HG03159 (cell line): ENCODE measurements around the gene SNRNP35.
"Not testable (repeated sequence)": the region's sequence is repeated elsewhere in the genome, so short reads cannot be mapped to it uniquely, and the experiment has no call there.

Experiments
- ATAC-seq: cut with Tn5 transposase; IDR thresholded peaks from one replicate; pipeline ENCODE4 v1.9.1; 2021; ENCODE audit warnings: mild to moderate bottlenecking, moderate library complexity; ENCODE audit not compliant: unreplicated experiment

Gene SNRNP35

GRCh38 chr12:123488539-123489230 is 30.7 kb downstream of the SNRNP35 start:
- no peak for ATAC-seq

GRCh38 chr12:123489580-123489979 is 31.6 kb downstream of the SNRNP35 start:
- ATAC-seq, result no peak

GRCh38 chr12:123490089-123490488 is 32.1 kb downstream of the SNRNP35 start:
- ATAC-seq, result no peak

DNA sequence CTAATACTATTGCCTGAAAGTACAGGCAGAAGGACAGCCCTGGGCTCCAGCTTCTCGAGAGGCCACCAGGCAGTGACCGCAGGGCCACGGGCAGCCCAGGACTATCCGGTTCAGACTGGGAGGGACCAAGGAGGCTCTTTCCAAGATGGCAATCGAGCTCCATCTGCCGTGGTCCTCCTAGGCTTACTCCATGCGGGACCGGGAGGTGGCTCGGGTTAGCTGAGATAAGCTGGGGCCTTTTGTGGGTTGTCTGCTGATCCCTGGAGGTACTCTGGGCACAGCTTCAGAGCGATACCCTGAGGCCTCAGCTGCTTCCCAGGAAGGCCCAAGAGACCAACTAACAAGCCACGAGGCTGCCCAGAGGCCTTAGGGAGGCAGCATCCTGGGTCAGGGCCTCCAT is 33.1 kb downstream of the SNRNP35 start:
- ATAC-seq, result no peak

DNA sequence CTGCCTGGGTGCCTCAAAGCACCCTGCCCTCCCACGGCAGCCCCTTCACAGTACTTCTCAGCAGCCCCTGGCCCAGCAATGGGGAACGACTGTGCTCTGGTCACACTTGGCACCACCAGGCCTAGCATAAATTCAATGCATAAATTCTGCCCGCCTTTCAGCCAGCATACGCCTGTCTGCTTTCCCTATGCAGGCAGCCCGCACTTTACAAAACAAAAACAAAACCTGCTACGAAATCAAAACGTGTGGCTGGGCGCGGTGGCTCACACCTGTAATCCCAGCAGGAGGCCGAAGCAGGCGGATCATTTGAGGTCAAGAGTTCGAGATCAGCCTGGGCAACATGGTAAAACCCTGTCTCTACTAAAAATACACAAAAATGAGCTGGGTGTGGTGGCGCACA is 33.5 kb downstream of the SNRNP35 start:
- ATAC-seq, result no peak

DNA sequence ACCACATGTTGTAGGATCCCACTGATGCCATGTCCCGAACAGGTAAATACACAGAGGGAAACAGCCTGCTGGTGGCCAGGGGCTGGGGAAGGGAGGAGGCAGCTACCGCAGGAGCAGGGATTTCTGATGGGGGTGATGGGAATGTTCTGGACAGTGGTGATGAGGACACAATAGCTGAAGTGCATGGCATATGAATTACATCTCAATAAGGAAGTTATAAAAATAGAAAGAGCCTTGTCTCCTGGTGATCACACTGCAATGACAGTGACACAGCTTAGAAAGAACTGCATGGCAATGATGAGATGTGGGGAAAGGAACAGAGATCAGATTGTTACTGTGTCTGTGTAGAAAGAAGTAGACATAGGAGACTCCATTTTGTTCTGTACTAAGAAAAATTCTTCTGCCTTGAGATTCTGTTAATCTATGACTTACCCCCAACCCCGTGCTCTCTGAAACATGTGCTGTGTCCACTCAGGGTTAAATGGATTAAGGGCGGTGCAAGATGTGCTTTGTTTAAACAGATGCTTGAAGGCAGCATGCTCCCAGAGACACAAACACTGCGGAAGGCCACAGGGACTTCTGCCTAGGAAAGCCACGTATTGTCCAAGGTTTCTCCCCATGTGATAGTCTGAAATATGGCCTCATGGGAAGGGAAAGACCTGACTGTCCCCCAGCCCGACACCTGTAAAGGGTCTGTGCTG is 34.5 kb downstream of the SNRNP35 start:
- not testable (repeated sequence) for ATAC-seq

DNA sequence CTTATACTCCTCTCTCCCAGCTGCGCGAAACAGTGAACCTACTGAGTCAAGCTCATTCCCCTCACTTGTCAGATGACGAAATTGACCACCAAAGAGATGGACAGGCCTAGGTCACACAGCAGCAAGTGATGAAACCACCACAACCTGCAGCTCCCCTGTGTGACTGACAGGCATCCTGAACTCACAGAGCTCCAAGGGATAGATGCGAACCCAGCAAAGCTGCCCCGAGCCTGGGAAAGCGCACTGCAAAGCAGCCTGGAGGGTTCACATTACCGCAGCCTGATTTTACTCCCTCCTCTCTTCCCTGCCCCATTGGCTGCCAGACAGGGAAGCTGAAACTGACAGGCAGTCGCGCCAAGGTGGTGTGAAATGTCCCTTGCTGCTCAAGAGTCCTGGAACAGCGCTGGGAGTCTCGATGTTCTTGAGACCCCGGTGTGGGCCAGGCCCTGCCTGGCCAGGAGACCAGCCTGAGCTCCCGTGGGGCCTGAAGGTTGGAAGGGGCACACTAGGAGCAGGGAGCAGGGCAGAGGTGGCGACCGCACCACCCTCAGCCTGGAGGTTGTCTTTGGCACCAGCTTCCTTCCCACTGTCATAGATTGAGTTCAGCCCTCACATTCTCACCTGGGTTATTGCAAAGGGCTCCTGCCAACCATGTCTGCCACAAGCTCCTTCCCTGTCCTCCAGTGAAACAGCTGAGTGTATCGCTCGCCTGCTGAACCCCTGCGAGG is 36.3 kb downstream of the SNRNP35 start:
- no peak for ATAC-seq

GRCh38 chr12:123497065-123497464 is 39.1 kb downstream of the SNRNP35 start:
- no peak for ATAC-seq

DNA sequence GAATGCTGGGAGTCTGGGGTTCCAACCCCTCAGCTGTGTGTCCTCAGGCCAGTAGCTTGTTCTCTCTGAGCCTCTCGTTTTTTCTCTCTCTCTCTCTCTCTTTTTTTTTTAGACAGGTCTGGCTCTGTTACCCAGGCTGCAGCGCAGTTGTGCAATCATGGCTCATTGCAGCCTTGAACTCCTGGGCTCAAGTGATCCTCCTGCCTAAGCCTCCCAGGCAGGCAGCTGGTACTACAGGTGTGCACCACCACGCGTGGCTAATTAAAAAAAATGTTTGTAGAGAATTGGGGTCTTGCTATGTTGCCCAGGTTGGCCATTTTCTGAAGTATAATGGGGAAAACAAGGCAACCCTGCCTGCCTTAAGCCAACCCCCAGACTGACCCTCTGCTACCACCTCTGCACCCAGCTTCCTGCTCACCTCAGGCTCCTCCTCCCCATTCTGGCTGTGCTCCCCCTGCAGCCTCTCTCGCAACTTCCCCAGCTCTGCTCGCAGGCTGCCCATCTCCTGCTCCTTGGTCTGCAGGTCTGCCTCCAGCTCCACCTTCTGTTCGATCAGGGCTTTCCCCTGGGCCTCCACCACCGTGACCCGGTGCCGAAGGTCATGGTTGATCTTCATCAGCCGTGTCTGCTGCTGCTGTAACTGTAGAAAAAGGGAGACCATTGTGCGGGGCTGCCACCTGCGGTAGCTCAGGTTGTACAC is 40.3 kb downstream of the SNRNP35 start:
- no peak for ATAC-seq

- no peak for ATAC-seq
These were observed 41.4 kb downstream of the SNRNP35 start for GRCh38 chr12:123499332-123499731.

GRCh38 chr12:123502163-123502704 is 44.3 kb downstream of the SNRNP35 start:
- ATAC-seq, result no peak

DNA sequence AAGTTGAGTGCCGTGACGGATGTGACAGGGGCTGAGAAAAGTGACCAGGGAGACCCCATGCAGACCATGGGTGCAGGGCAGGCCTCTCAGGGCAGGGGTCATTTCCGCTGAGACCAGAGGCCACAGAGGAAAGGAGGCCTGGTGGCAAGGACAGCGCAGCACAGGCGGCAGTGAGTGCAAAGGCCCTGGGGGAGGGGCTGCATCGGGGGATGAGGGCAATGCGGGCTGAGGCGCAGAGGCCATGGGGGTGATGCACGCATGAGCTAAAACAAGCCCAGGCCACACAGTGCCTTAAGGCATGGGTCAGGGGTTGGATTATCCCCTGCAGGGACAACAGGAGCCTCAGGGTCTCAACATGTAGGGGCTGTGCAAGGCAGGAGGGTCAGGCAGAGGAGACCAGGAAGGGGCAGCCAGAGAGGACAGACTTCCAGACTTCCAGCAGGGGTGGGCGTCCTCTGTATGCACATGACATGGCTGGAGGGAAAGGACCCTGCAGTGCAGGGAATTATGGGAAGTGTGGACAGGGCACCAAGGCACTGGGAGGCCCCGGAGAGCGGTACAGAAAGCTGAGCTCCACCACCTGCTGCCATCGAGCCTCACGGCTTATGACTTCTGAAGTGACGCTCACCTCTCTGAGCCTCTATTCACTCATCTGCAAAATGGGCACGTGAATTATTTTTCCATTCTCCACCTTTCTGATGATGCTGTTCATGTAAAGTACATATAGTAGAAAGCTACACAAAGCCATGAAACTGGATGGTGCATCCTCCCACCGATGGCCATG is 48.3 kb downstream of the SNRNP35 start:
- ATAC-seq, result no peak

GRCh38 chr12:123506843-123507236 is 48.9 kb downstream of the SNRNP35 start:
- ATAC-seq, result no peak

DNA sequence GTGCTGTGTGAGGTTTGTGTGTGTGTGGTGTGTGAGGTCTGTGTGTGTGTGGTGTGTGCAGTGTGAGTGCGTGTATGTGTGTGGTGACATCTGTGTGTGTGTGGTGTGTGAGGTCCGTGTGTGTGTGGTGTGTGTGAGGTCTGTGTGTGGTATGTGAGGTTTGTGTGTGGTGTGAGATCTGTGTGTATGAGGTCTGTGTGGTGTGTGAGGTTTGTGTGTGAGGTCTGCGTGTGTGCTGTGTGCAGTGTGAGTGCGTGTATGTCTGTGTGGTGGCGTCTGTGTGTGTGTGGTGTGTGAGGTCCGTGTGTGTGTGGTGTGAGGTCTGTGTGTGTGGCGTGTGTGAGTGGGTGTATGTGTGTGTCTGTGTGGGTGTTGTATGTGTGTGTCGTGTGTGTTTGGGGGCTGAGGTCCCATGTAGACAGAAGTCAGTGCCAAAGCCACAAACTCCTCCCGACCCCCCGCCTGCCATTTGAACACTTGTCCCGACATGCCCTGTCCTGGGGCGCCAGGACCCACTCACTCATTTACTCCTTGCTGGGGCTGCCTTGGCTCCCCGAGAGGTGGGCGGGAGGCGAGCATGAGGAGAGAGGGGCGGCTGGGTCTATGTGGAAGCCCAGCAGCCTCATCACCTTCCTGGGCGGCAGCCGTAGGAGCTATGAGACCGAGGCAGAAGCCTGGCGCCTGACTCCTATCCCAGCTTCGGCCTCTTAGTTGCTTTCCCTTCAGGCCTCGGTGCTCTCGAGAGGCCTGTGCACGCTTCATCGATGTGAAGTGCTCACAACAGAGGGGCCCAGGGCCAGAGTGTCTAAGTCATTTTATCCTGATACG is 55.1 kb downstream of the SNRNP35 start:
- no peak for ATAC-seq

DNA sequence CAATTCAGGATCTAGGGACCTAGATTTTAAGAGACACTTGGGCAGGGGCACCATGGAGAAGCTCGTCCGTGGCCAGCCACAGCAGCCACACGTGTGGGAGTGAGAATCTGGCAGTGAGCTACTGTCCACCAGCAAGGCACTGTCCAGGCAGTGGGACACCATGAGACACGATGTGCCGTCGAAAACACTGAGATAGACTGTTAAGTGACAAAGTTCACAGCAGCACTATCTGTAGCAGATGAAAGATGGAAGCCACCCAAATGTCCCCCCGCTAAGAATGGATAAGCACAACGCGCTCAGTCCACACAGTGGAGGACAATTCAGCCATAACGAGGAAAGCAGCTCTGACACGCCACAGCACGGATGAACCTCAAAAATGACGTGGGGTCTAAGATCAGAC is 55.9 kb downstream of the SNRNP35 start:
- ATAC-seq, result no peak

DNA sequence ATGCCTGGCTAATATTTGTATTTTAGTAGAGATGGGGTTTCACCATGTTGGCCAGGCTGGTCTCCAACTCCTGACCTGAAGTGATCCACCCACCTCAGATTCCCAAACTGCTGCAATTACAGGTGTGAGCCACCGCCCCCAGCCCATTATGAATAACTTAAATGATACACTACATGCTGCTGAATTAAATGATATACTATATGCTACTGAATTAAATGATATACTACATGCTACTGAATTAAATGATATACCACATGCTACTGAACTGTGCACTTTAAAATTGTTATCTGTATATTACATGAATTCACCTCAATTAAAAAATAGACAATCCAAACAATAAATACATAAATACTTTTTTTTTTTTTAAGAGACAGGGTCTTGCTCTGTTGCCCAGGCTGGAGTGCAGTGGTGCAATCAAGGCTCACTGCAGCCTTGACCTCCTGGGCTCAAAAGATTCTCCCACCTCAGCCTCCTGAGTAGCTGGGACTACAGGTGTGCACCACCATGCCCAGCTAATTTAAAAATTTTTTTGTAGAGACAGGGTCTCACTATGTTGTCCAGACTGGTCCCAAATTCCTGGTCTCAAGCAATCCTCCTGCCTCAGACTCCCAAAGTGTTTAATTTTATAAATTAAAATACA is 56.8 kb downstream of the SNRNP35 start:
- ATAC-seq, result not testable (repeated sequence)

DNA sequence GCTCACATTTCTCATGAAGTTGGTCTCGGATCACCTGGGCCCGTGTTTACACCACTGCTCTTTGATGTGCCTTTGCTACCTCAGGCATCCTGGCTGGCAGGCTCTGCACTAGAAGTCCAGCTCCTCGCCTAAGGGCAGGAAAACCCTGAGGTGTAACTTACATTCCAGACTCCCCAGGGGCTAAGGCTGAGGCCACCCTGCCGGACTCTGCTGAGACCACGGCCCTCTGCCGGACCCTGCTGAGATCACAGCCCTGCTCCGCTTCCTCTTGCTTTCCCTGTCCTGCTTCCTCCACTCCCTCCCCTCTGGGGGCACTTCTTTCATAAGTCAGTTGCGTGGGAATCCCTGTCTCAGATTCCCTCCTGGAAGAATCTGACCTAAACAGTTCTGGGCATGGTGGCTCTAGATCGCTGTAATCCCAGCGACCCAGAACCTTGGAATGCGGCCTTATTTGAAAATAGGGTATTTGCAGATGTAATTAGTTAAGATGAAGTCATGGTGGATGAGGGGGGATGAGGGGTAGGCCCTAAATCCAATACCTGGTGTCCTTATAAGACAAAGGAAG is 58.4 kb downstream of the SNRNP35 start:
- no peak for ATAC-seq
